NCI-H82 treated with DMSO at 0.1 percent for 48 hours (cell line): Measurements from ENCODE around the gene AEBP1.
A peak's percentile ranks its signal among the peaks of the same experiment; 100 is the strongest.

Experiments used
- DNase-seq: peaks from one replicate; lab custom pipeline; 2025; ENCODE audit not compliant: unreplicated experiment; lab: John Stamatoyannopoulos, UW

The AEBP1 gene

GRCh38 chr7:44139311-44140010, 35.3 kb downstream of the AEBP1 start:
- no peak for DNase-seq

GRCh38 chr7:44140341-44140740, 36.2 kb downstream of the AEBP1 start:
- no peak for DNase-seq

GRCh38 chr7:44141221-44141850, 37.2 kb downstream of the AEBP1 start, which contains the start of gene MYL7:
TSS of gene MYL7 (minus strand) at chr7:44141332. CDS start at chr7:44141305, 27 bp downstream.
- DNase-seq = no peak

- no peak for DNase-seq
Observed at GRCh38 chr7:44142028-44142427, 37.9 kb downstream of the AEBP1 start.

GRCh38 chr7:44143646-44144250, 39.6 kb downstream of the AEBP1 start:
- DNase-seq = no peak

GRCh38 chr7:44144426-44144967, 40.4 kb downstream of the AEBP1 start:
- no peak for DNase-seq

- no peak for DNase-seq
Observed at GRCh38 chr7:44144968-44145478, 40.9 kb downstream of the AEBP1 start.

- no peak for DNase-seq
Observed at GRCh38 chr7:44145479-44145968, 41.4 kb downstream of the AEBP1 start.

- DNase-seq = peak; percentile 37
Observed at GRCh38 chr7:44145969-44146911, 42.1 kb downstream of the AEBP1 start.

- peak; percentile 98 for DNase-seq
Observed at GRCh38 chr7:44147026-44147991, 43.2 kb downstream of the AEBP1 start.

GRCh38 chr7:44148166-44148565, 44.0 kb downstream of the AEBP1 start:
- no peak for DNase-seq

- no peak for DNase-seq
Observed at GRCh38 chr7:44148961-44149536, 44.9 kb downstream of the AEBP1 start.

GRCh38 chr7:44149571-44150465, 45.7 kb downstream of the AEBP1 start:
- DNase-seq = no peak

- DNase-seq = no peak
Observed at GRCh38 chr7:44150466-44150832, 46.3 kb downstream of the AEBP1 start.

GRCh38 chr7:44150966-44151941, 47.1 kb downstream of the AEBP1 start:
- no peak for DNase-seq

GRCh38 chr7:44151956-44152355, 47.8 kb downstream of the AEBP1 start:
- DNase-seq = no peak
